ENCODE data around the gene AFAP1L1. TPM values are rescaled to one million over a fixed set of nuclear protein-coding genes. Genes with fewer than 3 reads are reported as not detected.
A peak's percentile ranks its signal among the peaks of the same experiment; 100 is the strongest.

AFAP1L1 gene
- total RNA-seq, 1 experiment from 2014 or later: 10.3 TPM

GRCh38 chr5:149356391-149356790 is 84.7 kb downstream of the AFAP1L1 start:
- H3K9me3 Mint-ChIP-seq (ENCODE audit: low read depth, unreplicated experiment): no peaks in the 10 kb centered on the region
- no peak for DNase-seq
- CTCF ChIA-PET: interaction anchor here (3.4 kb wide), 1 partner anchor 10 kb away, joined by 27 read pairs; no protein-coding TSS in a partner anchor
- no TSS peak for BruUV-seq (replicated peaks)
- TF ChIP-seq, protein P1, sequence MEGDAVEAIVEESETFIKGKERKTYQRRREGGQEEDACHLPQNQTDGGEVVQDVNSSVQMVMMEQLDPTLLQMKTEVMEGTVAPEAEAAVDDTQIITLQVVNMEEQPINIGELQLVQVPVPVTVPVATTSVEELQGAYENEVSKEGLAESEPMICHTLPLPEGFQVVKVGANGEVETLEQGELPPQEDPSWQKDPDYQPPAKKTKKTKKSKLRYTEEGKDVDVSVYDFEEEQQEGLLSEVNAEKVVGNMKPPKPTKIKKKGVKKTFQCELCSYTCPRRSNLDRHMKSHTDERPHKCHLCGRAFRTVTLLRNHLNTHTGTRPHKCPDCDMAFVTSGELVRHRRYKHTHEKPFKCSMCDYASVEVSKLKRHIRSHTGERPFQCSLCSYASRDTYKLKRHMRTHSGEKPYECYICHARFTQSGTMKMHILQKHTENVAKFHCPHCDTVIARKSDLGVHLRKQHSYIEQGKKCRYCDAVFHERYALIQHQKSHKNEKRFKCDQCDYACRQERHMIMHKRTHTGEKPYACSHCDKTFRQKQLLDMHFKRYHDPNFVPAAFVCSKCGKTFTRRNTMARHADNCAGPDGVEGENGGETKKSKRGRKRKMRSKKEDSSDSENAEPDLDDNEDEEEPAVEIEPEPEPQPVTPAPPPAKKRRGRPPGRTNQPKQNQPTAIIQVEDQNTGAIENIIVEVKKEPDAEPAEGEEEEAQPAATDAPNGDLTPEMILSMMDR (IDR thresholded peaks at IDR 0.05; ENCODE audit: unreplicated experiment): no peak
- H3K4me1 Mint-ChIP-seq (ENCODE audit: low read depth, unreplicated experiment): no peaks in the 10 kb centered on the region
- intact Hi-C loops (cut with micrococcal nuclease; ENCODE audit: unreplicated experiment): no loop called here
- peaks cover 54% of the 10 kb centered on the region for H3K36me3 Mint-ChIP-seq (ENCODE audit: insufficient read depth, unreplicated experiment)
- no peak overlapping the region for H3K4me3 Mint-ChIP-seq (ENCODE audit: low read depth, unreplicated experiment)
- H3K27ac Mint-ChIP-seq (ENCODE audit: unreplicated experiment): no peak overlapping the region
- H3K27me3 Mint-ChIP-seq (ENCODE audit: unreplicated experiment): no peaks in the 10 kb centered on the region

- intact Hi-C loops (cut with micrococcal nuclease; ENCODE audit: unreplicated experiment): no loop called here
- Mint-ChIP-seq H3K27me3 (ENCODE audit: unreplicated experiment) (no peaks in the 10 kb centered on the region), H3K4me3 (ENCODE audit: low read depth, unreplicated experiment) (peak within 1 kb of the TSS; percentile 84), H3K27ac (ENCODE audit: unreplicated experiment) (peak within 1 kb of the TSS; percentile 27), H3K4me1 (ENCODE audit: low read depth, unreplicated experiment) (no peaks in the 10 kb centered on the region), H3K36me3 (ENCODE audit: insufficient read depth, unreplicated experiment) (peaks cover 44% of the 10 kb centered on the region), H3K9me3 (ENCODE audit: low read depth, unreplicated experiment) (no peaks in the 10 kb centered on the region)
- CTCF ChIA-PET: interaction anchor here (0.6 to 3.4 kb wide), 12 partner anchors 9 to 215 kb away, joined by 3 to 27 read pairs (median 4); partner anchors contain the start of gene GRPEL2
- peak; percentile 98 for DNase-seq
- BruUV-seq (replicated peaks): no TSS peak
- TF ChIP-seq, protein P1 (IDR thresholded peaks at IDR 0.05; ENCODE audit: unreplicated experiment): no peak
Measured at GRCh38 chr5:149357370-149358293, 86.0 kb downstream of the AFAP1L1 start, which contains the start of gene PCYOX1L. PCYOX1L (plus strand) TSS chr5:149358046; CDS start chr5:149358069, 23 bp downstream.

DNA sequence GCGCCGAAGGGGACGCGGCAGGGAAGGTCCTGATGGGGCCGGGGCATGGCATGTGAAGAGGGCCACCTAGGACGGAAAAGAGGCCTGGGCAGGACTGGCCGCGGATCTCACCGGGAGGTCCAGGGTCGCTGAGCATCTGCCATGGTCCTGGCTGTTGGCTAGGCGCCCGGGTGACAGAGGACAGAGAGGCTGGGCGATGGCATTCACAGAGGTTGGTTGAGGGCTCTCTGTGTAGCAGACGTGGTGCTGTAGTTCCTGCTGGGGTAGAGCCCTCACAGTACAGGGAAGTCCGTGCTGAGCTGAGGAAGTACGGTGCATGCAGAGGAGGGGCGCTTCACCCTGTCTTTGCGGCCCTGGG is 86.6 kb downstream of the AFAP1L1 start:
- intact Hi-C loops (cut with micrococcal nuclease; ENCODE audit: unreplicated experiment): no loop called here
- peaks cover 47% of the 10 kb centered on the region for H3K36me3 Mint-ChIP-seq (ENCODE audit: insufficient read depth, unreplicated experiment)
- H3K4me1 Mint-ChIP-seq (ENCODE audit: low read depth, unreplicated experiment): no peaks in the 10 kb centered on the region
- peak; percentile 35 for DNase-seq
- CTCF ChIA-PET: interaction anchor here (0.6 to 3.4 kb wide), 11 partner anchors 9 to 215 kb away, joined by 3 to 27 read pairs (median 4); partner anchors contain the start of gene GRPEL2
- peak overlapping the region; percentile 84 for H3K4me3 Mint-ChIP-seq (ENCODE audit: low read depth, unreplicated experiment)
- no peak overlapping the region for H3K27ac Mint-ChIP-seq (ENCODE audit: unreplicated experiment)
- no peaks in the 10 kb centered on the region for H3K9me3 Mint-ChIP-seq (ENCODE audit: low read depth, unreplicated experiment)
- TF ChIP-seq, protein P1 (IDR thresholded peaks at IDR 0.05; ENCODE audit: unreplicated experiment): no peak
- BruUV-seq (replicated peaks): no TSS peak
- no peaks in the 10 kb centered on the region for H3K27me3 Mint-ChIP-seq (ENCODE audit: unreplicated experiment)

DNA sequence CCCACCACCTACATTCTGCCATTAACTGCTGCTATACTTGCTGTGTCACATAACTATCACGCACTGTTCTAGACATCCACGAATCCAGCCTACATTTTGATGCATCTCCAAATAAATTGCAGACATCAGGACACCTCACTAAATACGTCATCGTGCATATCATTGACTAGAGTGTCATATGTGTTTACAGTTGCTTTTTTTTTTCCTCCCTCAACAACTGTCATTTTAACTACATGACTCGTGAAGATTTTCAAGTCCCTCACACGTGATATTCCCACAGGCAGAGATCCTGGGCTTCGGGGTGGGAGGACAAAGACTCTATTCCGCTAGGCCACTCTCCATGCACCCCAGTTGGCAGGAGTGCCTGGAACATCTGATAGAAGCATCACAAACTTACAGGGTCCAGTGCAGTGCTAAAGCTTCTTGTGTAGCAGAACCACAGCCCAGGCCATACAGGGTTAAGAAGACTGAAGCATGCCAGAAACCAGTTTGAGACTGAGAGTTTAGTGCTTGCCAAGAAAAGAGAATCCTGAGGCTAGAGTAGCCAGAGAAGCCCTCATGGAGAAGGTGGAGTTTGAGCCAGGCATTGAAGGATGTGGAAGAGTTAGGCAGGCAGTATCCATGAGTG is 87.3 kb downstream of the AFAP1L1 start:
- intact Hi-C loops (cut with micrococcal nuclease; ENCODE audit: unreplicated experiment): no loop called here
- H3K27me3 Mint-ChIP-seq (ENCODE audit: unreplicated experiment): no peaks in the 10 kb centered on the region
- H3K4me3 Mint-ChIP-seq (ENCODE audit: low read depth, unreplicated experiment): peak overlapping the region; percentile 84
- H3K4me1 Mint-ChIP-seq (ENCODE audit: low read depth, unreplicated experiment): no peaks in the 10 kb centered on the region
- TF ChIP-seq, protein P1 (IDR thresholded peaks at IDR 0.05; ENCODE audit: unreplicated experiment): no peak
- no peaks in the 10 kb centered on the region for H3K9me3 Mint-ChIP-seq (ENCODE audit: low read depth, unreplicated experiment)
- DNase-seq: no peak
- BruUV-seq (replicated peaks): TSS peak; percentile 11
- no peak overlapping the region for H3K27ac Mint-ChIP-seq (ENCODE audit: unreplicated experiment)
- CTCF ChIA-PET: interaction anchor here (0.9 to 3.4 kb wide), 4 partner anchors 8 to 44 kb away, joined by 3 to 27 read pairs (median 16); partner anchors contain the start of gene GRPEL2
- peaks cover 39% of the 10 kb centered on the region for H3K36me3 Mint-ChIP-seq (ENCODE audit: insufficient read depth, unreplicated experiment)
